GM10266 (cell line): Measurements from ENCODE around the gene AUP1.

Source experiments
- DNase-seq: peaks from one replicate; pipeline ENCODE4 v3.0.0; 2012; ENCODE audit errors: extremely low spot score
- CTCF ChIP-seq: IDR thresholded peaks from 2 replicates; pipeline ENCODE4 v1.5.1; 2012; ENCODE audit warnings: mild to moderate bottlenecking, low read depth; ENCODE audit not compliant: control insufficient read depth, insufficient read depth; ENCODE audit errors: missing control alignments

The AUP1 gene

GRCh38 chr2:74481961-74482800 is 47.3 kb downstream of the AUP1 start:
- DNase-seq, result peak; percentile 60
- no peak for TF ChIP-seq CTCF

- no peak for TF ChIP-seq CTCF
- DNase-seq, result no peak
These were observed 48.1 kb downstream of the AUP1 start for GRCh38 chr2:74481431-74481830.
